G401.6 (cell line): ENCODE measurements around the gene TTC23L.

Source experiments
- FAIRE-seq: peaks from 2 replicates; lab custom pipeline; 2012; peaks lifted over from hg19 to GRCh38; lab: Jason Lieb, UNC

The TTC23L gene

GRCh38 chr5:34923694-34924461 is 84.9 kb downstream of the TTC23L start:
- FAIRE-seq = peak; percentile 49

DNA sequence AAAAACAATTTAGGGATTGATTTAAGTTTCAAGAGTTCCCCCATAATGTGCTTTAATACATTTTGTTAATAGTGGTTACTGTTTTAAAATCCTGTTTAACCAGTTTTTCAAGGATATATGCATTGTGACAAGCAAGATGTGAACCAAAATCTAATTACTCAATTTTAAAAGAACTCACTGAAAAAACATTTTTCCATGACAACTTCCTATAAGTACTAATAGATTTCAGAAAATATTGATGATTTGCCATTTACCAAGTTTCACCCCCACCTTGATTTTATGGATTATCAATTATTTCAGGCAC is 85.5 kb downstream of the TTC23L start:
- peak; percentile 34 for FAIRE-seq

DNA sequence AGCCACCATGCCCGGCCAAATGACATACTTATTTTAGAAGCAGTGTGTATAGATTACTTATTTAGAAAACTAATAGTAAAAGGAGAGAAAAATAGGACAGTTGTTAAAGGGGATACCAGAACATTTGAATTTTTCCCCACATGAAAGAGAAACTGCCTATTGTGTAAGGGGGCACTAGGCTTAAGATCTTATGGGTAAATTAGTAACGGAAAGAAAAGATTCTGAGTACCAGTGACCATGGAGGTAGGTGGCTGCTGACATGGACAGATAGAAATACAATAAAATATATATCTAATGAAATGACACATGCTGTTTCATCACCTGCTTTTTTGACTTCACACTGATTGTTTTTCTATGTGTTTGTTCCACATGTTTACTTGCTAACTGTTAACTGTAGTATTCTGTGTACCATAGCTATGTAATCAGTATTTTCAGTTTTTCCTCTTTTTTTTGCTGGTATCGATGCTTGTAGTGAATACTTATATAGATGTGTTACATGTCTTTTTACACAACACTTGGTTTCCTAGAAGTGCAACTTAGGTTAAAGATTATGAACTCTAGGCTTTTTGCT is 87.4 kb downstream of the TTC23L start:
- FAIRE-seq = no peak

DNA sequence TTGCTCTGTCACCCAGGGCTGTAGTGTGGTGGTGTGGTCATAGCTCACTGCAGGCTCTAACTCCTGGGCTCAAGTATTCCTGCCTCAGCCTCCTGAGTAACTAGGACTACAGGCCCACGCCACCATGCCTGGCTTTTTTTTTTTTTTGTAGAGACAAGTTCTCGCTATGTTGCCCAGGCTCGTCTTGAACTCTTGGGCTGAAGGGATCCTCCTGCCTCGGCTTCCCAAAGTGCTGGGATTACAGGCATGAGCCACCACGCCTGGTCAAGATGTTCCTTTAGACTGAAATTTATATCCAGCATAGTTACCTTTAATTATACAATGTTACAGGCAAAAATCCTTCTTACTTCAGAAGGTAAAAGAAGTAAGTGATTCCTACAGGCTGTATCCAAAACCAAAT is 88.8 kb downstream of the TTC23L start:
- no peak for FAIRE-seq

- FAIRE-seq = no peak
These were observed 89.3 kb downstream of the TTC23L start for GRCh38 chr5:34928267-34928666.

DNA sequence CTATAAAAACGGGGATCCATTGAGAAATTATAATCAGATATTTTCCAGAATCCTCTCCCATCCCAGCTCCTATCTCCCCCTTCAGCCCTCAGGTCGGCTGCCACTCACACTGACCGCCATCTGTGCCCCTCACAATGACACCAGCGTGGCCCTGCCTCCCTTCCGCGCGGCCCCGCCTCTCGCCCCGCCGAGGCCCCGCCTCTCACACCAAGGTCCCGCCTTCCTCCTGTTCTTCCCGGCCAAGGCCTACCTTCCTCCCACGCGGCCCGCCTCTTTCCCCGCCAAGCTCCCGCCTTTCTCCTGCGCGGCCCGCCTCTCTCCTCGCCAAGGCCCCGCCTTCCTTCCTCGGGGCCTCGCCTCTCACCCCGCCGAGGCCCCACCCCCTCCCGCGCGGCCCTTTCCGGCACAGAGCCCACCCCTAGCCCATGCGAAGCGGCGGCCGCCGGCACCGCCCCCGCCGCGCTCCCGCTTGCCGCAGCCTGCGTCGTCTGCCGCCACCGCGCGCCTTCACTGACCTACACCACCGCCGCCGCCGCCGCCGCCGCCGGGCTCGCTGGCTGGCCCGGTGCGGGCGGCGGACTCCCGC is 90.3 kb downstream of the TTC23L start, which contains the start of gene DNAJC21:
TSS of gene DNAJC21 (plus strand) at position 426 of the 586 bp plus-strand sequence. CDS start 261 bp downstream, outside the sequence.
- FAIRE-seq = peak; percentile 96

- FAIRE-seq = no peak
These were observed 90.9 kb downstream of the TTC23L start for GRCh38 chr5:34929720-34930461.

- FAIRE-seq = no peak
These were observed 91.5 kb downstream of the TTC23L start for GRCh38 chr5:34930462-34930844.

DNA sequence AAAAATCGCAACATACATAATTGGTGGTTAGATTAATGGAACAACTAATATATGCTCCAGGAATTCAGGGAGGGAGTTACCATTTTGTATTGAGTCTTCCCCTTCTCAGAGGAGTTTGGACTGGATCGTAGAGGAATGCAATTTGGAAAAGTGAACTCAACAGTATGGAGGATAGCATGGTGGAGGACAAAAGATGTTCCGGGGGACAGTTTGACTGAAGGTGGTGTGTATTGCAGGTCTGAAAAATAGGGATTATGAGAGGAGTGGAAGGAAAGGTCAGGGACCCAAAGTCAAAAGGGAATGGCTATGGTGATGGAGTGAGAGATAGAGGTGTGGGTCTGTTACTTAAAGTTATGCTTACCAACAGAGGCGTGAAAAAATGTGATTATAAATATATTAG is 91.9 kb downstream of the TTC23L start:
- no peak for FAIRE-seq

GRCh38 chr5:34932947-34933346 is 94.0 kb downstream of the TTC23L start:
- no peak for FAIRE-seq

GRCh38 chr5:34941936-34942335 is 103.0 kb downstream of the TTC23L start:
- FAIRE-seq = no peak

DNA sequence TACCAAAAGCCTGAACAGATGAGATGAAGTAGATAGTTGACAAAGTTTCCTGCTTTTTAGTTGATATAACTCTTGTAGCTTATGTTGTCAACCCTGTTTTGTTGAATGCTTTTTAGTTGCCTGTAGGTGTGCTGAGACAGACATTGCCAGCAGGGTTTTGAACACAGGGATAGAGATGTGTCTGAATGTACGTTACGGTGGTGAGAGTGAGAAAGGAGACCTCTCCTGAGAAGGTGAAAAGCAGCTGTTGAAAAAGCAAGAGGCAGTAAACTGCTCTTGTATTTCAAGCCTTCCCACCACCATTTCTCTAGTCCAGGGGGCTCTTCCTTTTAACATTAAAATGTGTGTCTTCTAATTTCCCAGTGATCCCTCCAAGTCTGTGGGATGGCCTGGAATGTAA is 105.1 kb downstream of the TTC23L start:
- FAIRE-seq = no peak

DNA sequence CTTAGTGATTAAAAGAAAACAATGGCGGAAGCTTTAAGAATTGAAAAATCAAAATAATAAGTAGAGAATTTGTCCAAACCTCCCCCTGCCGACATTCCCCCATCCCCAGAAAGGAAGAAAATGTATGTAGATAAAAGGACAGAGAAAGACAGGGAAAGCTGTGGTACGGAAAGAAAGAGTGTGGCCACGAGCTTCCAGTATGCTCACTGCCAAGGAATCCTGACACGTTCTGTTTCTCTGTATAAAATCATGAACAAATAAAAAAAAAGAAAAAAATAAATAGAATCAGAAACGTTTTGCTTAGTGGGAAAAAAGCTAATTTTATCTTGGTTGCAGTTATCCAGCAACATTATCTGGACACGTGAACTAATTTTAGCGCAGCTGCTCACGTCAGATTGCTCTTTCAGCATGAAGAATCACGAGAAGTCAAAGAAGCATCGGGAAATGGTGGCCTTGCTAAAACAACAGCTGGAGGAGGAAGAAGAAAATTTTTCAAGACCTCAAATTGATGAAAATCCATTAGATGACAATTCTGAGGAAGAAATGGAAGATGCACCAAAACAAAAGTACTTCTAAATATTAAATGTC is 105.6 kb downstream of the TTC23L start:
- FAIRE-seq = no peak
